Uterus (tissue), 4 donors: Measurements from ENCODE around the gene SMAD2. TPM values are rescaled to one million over a fixed set of nuclear protein-coding genes. Genes with fewer than 3 reads are reported as not detected.

Experiments used
- DNase-seq, 2 donors: peaks; one replicate each; pipeline ENCODE4 v3.0.0-alpha.2; 2019 to 2020
- H3K27ac ChIP-seq, 2 donors: fragments of 200-600 bp; sonication (generic); 1 replicate in 1 of 2; 2 replicates in 1 of 2; pipeline ENCODE4 v1.5.1; 2016 to 2018
- H3K27me3 ChIP-seq, 2 donors: fragments of 200-600 bp; sonication (generic); one replicate each; pipeline ENCODE4 v1.5.1; 2018 to 2019; ENCODE audit warnings: control low read depth in 1 of 2
- H3K36me3 ChIP-seq, 2 donors: fragments of 200-600 bp; sonication (generic); one replicate each; pipeline ENCODE4 v1.5.1; 2019; ENCODE audit warnings: control low read depth in 1 of 2
- H3K4me1 ChIP-seq, 2 donors: fragments of 200-600 bp; sonication (generic); one replicate each; pipeline ENCODE4 v1.5.1; 2018 to 2019; ENCODE audit warnings: control low read depth in 1 of 2
- H3K4me3 ChIP-seq, 2 donors: fragments of 200-600 bp; sonication (generic); 1 replicate in 1 of 2; 2 replicates in 1 of 2; pipeline ENCODE4 v1.5.1; 2018 to 2019; ENCODE audit warnings: mild to moderate bottlenecking in 1 of 2
- H3K9me3 ChIP-seq, 2 donors: fragments of 200-600 bp; sonication (generic); one replicate each; pipeline ENCODE4 v1.5.1; 2019; ENCODE audit warnings: control low read depth in 1 of 2
- POLR2A ChIP-seq, 2 donors: fragments of 450-650 bp; IDR thresholded peaks; one replicate each; pipeline ENCODE4 v1.6.1; 2016; ENCODE audit warnings: antibody characterized with exemption in 2 of 2, mild to moderate bottlenecking in 1 of 2, moderate library complexity in 1 of 2
- intact Hi-C: fragments of 100-400 bp; cut with DNase I; formaldehyde crosslinking; loops from one replicate; pipeline ENCODE4 v1.15.1; 2023; ENCODE audit warnings: low total_unique reads
- total RNA-seq, 4 donors: library from RNA; depleted of rRNA in 3 of 4; stranded (reverse); fragments of >200 nt in 3 of 4; gene quantifications; one replicate each; pipeline versions ENCODE4 v1.1.0 to v1.2.4, GENCODE V29; 2014 to 2023
- TF ChIP-seq, protein P1 (sequence below), 4 experiments: fragments of 200-600 bp in 2 of 4; fragments of 450-650 bp in 2 of 4; sonication (generic) in 2 of 4; IDR thresholded peaks; one replicate each; pipeline ENCODE4 v1.5.1; 2016 to 2019; ENCODE audit warnings: antibody characterized with exemption in 4 of 4, mild to moderate bottlenecking in 2 of 4, moderate library complexity in 1 of 4
- donor health status: DM: yes; HTN: yes; CAD: no.

The SMAD2 gene
- total RNA-seq, 4 donors from 2014 or later: 107 to 237 (median 142) TPM

DNA sequence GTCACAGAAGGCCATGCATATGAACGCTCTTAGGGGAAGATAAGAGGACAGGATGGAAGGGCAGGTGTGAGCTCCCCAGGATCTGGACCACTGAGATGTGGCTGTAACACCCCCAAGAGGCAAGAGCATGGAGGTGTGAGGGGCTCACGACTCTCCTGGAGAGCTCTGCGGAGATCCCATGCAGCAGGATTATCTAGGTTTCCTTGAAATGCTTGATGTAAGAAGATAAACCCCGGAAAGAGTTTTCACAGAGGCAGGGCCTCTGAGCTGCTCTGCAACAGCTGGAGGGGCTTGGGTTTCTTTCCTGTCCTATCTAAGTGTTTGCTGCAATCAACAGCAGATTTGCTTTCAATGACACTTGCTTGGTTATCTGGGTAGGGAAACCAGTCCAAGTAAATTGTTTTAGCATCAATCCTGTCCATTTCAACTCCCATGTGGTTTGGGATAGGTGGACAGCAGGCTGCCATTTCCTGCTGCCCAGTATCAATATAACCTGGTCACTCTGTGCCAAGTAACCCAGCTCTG lies 138.9 kb downstream of the SMAD2 start:
- H3K36me3 ChIP-seq: no peaks in the 10 kb centered on the region
- H3K4me1 ChIP-seq: no peaks in the 10 kb centered on the region
- DNase-seq: no peak
- intact Hi-C loops: no loop called here
- no peak overlapping the region for H3K27ac ChIP-seq
- H3K4me3 ChIP-seq: no peak overlapping the region
- TF ChIP-seq POLR2A (IDR thresholded peaks at IDR 0.05): no peak
- TF ChIP-seq, protein P1, sequence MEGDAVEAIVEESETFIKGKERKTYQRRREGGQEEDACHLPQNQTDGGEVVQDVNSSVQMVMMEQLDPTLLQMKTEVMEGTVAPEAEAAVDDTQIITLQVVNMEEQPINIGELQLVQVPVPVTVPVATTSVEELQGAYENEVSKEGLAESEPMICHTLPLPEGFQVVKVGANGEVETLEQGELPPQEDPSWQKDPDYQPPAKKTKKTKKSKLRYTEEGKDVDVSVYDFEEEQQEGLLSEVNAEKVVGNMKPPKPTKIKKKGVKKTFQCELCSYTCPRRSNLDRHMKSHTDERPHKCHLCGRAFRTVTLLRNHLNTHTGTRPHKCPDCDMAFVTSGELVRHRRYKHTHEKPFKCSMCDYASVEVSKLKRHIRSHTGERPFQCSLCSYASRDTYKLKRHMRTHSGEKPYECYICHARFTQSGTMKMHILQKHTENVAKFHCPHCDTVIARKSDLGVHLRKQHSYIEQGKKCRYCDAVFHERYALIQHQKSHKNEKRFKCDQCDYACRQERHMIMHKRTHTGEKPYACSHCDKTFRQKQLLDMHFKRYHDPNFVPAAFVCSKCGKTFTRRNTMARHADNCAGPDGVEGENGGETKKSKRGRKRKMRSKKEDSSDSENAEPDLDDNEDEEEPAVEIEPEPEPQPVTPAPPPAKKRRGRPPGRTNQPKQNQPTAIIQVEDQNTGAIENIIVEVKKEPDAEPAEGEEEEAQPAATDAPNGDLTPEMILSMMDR (IDR thresholded peaks at IDR 0.05): no peak
- no peaks in the 10 kb centered on the region for H3K27me3 ChIP-seq
- H3K9me3 ChIP-seq: no peaks in the 10 kb centered on the region

DNA sequence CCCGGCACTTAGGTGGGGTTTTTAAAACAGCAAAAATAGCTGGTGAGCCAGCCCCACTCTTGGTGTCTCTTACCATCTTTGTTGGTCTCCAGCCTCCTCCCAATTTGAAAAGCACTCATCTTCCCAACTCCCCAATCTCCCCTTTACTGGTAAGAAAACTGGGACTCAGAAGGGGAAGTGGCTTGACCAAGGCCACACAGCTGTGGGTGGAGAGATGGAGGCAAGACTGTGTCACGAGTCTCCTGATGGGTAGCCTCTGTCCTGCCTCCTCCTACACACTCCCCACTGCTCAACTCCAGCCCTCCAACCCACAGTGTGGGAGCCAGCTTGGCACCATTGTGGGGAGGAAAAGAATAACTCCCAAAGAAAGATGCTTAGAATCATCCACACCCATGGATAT lies 140.4 kb downstream of the SMAD2 start:
- Histone ChIP-seq H3K27ac (no peak overlapping the region), H3K9me3 (no peaks in the 10 kb centered on the region), H3K36me3 (no peaks in the 10 kb centered on the region), H3K27me3 (no peaks in the 10 kb centered on the region), H3K4me3 (no peak overlapping the region), H3K4me1 (no peaks in the 10 kb centered on the region)
- TF ChIP-seq, protein P1 (IDR thresholded peaks at IDR 0.05): no peak
- TF ChIP-seq POLR2A (IDR thresholded peaks at IDR 0.05): no peak
- intact Hi-C loops: no loop called here
- no peak for DNase-seq

DNA sequence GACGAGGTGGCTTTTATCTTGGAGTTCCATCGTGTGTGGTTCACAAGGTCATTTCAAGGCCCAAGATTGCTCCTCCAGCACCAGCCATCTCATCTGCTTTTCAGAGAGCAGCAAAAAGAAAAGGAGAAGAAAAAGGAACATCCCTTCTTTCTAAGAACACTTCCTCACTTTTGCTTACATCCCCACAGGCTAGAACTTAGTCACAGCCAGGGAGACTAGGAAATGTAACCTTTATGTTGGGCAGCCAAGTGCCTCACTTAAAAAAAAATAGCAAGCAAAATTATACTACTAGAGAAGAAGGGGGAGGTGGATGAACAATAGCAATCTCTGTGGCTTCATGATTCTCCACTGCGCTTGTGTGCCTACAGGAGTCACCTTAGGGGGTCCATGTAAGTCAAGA lies 141.8 kb downstream of the SMAD2 start:
- no peak for TF ChIP-seq POLR2A (IDR thresholded peaks at IDR 0.05)
- TF ChIP-seq, protein P1 (IDR thresholded peaks at IDR 0.05): no peak
- no peaks in the 10 kb centered on the region for H3K4me1 ChIP-seq
- peaks cover 0 to 10% of the 10 kb centered on the region in 2 donors for H3K9me3 ChIP-seq
- no peaks in the 10 kb centered on the region for H3K27me3 ChIP-seq
- no peak overlapping the region for H3K4me3 ChIP-seq
- no peak for DNase-seq
- no peaks in the 10 kb centered on the region for H3K36me3 ChIP-seq
- intact Hi-C loops: no loop called here
- no peak overlapping the region for H3K27ac ChIP-seq

DNA sequence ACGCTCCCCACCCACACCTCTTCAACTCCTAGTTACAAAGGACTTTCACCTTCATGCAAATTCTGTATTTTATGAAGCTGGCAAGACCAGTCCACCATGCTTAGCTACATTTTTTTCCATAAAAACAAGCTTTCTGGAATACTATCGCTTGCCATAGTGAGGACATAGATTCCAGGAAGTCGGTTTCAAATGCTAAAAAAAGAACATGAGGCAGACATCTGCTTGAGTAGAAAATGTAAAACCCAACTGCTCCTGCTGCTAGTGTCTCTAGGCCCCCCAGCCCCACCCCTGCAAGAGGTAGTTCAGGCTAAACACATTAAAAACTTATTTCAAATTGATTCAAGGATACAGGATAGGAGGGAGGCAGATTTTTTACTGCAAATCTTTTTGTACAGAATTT lies 148.9 kb downstream of the SMAD2 start:
- Histone ChIP-seq H3K36me3 (no peaks in the 10 kb centered on the region), H3K27me3 (no peaks in the 10 kb centered on the region), H3K27ac (no peak overlapping the region), H3K4me3 (no peak overlapping the region), H3K4me1 (no peaks in the 10 kb centered on the region), H3K9me3 (peaks cover 0 to 14% of the 10 kb centered on the region in 2 donors)
- no peak for DNase-seq
- TF ChIP-seq, protein P1 (IDR thresholded peaks at IDR 0.05): no peak
- TF ChIP-seq POLR2A (IDR thresholded peaks at IDR 0.05): no peak
- intact Hi-C loops: no loop called here

DNA sequence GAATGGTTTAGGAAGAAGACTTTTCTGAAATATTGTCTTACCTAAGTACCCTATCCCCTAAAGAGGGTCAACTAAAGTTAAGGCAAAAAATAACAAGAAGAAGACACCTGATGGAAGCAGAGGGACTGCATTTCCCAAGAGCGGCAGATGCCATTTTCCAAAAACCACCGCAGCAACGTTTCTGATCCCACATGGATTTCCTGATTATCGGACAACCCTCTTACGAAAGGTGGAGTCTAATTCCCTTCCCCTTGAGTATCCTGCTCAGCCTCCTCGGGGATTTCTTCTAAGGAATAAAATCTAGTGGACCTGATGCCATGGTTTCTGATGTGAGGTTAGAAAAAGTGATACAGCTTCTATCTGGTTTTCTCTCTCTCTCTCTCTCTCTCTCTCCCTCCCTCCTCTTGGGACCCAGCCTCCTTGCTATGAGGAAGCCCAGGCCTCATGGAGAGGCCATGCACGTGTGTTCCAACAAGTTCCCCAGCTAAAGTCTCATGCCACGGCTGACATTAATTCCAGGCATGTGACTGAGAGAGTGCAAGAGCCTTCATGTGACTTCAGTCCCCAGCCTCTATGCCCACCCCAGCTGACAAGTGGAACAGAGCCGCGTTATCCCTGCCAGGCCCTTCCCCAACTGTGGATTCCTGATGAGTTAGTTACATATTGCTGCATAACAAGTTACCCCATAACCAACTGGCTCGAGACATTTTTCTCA lies 150.3 kb downstream of the SMAD2 start:
- no peak for TF ChIP-seq POLR2A (IDR thresholded peaks at IDR 0.05)
- TF ChIP-seq, protein P1 (IDR thresholded peaks at IDR 0.05): no peak
- no peak overlapping the region for H3K27ac ChIP-seq
- H3K4me1 ChIP-seq: no peaks in the 10 kb centered on the region
- intact Hi-C loops: no loop called here
- H3K4me3 ChIP-seq: no peak overlapping the region
- no peaks in the 10 kb centered on the region for H3K27me3 ChIP-seq
- peaks cover 0 to 14% of the 10 kb centered on the region in 2 donors for H3K9me3 ChIP-seq
- no peak for DNase-seq
- H3K36me3 ChIP-seq: no peaks in the 10 kb centered on the region
